Stimulated activated CD4-positive, alpha-beta T cell treated with anti-CD3 and anti-CD28 coated beads, Interleukin-1b, Interleukin-23, amount 100 ng/mL, for 24 hours (primary cell): ENCODE data around the gene MAP3K3.

Source experiments
- DNase-seq, 4 experiments: peaks; one replicate each; pipeline ENCODE4 v3.0.0-alpha.2; 2020; ENCODE audit warnings: low read depth in 4 of 4, low spot score in 1 of 4

The MAP3K3 gene

DNA sequence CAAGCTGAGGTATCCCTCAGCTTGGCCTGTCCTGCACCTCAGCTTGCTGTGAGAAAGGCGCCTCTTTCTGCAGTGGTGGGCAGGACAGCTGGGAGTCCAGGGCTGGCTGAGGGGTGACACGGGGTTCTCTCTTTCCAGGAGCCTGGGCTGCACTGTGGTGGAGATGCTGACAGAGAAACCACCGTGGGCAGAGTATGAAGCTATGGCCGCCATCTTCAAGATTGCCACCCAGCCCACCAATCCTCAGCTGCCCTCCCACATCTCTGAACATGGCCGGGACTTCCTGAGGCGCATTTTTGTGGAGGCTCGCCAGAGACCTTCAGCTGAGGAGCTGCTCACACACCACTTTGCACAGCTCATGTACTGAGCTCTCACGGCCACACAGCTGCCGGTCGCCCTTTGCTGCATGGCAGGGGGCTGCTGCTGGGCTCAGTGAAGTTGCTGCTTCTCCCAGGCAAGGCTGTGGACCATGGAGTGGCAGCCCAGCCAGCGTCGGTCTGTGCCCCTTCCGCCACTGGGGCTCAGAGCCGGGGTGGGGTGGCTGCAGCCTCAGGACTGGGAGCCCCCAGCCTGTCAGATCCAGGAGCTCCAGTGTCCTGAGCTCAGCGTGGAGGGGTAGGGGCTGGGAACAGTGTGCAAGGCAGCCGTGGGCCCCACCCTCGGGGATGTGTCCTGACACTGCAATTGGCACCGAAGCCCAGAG, 71.3 kb downstream of the MAP3K3 start:
- DNase-seq: no peak

DNA sequence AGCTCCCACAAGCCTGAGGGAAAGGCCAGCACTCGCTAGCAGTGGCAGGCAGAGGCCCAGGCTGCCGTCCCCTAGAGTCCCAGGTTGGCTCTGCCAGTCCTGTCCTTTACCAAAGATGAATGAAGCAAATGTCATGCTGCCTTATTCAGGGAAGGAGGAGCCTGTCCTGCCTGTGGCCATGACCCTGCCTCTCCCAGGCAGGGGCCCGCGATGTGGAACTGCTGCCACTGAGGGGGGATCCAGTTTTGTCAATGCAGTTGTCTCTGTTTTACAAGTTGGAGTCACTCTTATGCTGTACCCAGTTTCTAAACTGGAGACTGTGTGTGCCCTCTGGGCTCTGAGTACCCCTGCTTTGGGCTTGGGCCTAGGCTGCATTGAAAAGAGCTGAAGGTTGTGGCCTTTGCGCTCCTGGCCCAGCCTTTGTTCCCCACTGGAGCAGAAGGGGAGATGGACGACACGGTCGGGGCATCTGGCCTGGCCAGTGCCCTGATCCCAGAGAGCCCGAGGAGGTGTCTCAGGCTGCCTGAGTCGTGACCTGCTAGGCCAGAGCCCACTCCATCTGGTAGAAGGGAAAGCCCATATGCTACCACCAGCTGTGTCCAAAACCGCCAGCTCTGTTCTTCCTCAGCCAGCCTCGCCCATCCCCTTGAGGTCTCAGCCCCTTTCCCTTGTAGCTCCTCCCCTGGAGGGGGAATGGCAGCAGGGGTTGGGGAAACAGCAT, 72.2 kb downstream of the MAP3K3 start:
- DNase-seq: no peak

DNA sequence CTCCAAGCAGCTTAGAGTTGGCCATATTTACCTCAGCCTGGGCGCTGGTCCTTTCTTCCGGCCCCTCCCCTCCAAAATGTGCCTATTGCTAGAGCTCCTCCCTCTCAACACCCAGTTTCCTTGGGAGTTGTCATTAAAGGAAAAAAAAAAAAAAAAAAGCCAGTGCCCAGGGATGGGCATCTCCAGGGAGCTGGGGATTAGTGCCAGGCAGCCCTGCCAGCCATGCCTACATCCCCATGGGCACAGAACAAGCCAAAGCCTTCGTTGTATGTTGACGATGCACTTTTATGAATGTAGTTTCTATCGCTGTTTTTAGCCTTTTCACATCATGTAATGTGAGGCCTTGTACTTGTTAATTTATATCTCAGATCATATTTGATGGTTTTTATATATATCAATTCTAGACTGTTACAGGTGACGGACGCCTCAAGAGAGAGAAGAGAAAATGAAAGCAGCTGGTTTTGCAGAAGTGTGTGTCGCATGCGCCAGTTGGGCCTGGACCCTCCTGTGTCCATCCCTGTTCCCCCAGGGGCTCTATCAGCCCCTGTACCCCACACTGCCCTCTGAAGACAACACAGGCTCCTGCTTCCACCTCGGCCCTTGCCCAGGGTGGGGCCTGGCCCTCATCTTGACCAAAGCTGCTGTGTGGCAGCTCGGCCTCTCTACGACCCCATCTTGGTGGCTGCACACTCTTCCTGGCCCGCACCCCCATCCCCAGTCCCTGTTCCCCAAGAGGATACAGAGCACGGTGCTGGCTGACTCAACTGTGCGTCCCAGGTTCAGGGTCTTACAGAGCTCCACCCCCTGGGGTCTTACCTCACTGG, 72.9 kb downstream of the MAP3K3 start:
- no peak for DNase-seq

DNA sequence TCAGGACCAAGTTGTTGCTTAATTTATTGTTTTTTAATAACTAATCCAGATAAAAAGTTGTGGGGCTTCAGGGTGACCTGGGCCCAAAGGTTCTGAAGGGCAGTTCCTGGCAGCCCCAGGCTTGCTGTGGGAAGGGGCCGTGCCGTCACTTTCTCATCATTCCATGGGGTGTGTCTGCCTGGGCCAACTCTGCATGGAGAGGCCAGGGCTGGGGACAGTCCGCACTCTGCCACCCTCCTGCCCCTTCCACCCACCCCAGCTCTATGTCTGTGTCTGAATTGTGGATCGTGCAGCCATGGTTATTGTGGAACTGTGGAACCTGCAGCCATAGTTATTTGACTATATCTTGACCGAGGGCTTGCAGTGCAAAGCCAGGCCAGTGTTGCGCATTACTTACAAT, 73.7 kb downstream of the MAP3K3 start:
- DNase-seq: no peak

DNA sequence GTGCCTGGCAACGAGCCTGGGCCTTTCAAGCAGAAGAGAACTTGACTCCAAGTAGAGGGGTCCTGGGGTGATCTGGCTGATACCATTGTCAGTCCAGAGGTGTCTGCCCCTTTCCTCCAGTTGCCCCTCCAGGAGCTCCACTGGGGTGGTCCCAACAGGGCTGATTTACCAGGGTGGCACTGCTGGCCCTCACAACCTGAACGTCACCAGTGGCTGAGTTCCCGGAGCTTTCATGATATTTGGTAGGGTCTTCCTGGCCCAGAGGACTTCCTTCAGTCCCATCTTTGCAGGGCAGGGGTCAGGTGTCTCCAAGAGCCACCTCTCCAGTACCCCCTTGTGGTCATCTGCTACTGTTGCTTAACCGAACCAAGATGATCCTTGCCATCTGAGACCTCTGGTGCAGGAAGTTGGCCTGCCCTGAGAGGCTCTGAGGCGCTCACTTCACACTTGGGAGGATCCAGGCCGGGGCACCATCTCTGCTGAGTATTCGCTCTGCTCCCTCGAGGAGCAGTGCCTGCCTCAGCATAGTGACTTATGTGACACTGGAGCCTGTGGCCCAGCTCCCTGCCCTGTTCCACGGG, 74.3 kb downstream of the MAP3K3 start:
- DNase-seq: no peak

DNA sequence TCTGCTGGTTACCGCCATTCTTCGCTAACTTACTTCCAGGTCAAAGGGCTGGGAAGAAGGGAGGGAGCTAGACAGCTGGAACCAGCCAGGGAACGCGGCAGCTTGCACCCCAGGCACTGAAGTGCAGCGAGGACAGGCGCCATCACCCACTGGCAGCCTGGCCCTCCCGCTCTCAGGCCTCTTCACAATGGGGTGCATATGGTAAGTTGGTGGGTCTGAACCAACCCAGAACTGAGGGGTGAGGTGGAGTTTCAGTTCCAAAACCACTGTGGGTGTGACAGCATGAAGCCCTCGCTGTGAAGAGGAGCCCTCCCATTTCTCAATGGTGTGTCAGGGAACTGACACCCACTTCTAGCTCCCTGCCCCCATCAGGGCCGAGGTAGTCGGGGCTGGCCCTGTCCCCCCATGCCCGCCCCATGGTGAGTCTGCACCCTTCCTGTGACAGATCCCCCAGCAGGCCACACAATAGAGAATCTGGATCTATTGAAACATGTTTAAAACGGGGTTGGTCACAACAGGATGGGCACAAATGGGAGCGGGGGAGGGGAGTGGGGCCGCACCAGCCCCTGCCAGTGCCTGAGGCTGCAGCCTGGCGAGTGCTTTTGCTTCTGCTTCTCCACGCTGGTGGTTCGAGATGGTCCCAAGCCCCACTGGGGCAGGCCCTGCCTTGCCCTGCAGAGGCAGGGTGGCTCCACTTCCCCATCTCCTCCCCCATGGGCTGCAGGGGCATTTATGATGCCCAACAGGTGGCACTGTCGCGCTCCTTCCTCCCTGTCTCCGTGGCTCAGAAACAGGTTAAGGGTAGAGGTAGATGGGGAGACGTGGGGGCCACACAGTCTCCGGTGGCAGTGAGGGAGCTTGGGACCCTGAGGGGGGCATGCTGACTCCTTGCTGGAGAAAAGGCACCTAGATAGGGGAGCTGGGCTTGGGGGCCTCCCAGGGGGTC, 75.4 kb downstream of the MAP3K3 start:
- DNase-seq: peak in 2 of 4 experiments; percentile 57 to 62

DNA sequence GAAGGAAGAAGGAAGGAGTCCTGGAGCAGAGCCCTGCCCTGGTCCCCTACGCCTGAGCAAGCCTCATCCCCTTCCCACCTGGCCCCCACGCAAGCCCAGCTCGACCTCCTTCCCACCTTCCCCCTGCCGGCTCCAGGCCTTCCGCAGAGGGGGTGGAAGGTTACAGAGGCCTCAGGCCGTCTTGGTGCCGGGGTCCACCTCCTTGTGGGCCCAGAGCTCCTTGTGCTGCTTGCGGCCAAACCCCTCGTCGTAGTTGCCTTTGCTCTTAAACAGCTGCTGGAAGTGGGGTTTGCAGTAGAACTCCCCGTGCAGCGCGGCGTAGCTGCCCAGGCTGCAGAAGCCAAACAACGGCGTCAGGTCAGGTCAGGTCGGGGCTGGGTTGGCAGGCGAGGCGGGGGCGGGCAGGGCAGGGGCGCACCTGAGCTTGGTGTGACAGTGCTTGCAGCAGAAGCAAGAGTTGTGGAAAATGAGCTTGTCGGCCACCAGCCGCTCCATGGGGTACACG, 76.2 kb downstream of the MAP3K3 start:
- no peak for DNase-seq

DNA sequence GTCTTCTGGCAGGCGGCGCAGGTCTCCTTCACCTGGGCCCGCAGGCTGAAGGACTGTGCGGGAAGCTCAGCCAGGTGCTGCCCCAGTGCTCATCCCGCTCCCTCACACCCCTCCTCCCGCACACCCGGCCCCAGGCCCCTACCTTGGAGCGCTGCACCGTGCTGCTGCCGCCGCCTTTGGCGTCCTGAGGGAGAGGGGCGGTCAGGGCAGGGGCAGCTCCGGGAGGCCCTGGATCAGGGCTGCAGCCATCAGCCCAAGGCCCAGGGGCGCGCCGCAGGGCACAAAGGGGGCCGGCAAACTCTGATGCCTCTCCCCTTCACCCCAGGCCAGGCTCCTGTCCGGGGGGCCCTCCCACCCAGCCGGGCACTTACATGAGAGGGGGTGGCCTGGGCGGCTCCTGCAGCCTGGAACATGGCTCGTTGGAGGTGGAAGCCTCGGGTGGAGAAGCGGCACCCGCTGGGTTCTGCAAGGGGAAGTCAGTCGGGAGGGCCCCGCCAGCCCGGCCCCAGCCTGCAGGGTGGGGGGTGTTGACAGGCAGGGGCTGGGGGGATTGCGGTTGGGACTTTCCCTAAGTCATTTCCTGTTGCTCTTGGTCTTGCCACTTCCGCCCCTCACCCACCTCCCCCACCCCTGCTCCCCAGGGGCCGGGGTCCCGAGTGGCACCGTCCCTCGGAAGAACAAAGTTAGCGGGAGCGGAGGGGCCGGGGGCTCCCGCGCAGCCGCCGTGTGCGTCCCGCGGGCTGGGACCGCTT, 76.8 kb downstream of the MAP3K3 start:
- DNase-seq: peak in 2 of 4 experiments; percentile 63 to 74

DNA sequence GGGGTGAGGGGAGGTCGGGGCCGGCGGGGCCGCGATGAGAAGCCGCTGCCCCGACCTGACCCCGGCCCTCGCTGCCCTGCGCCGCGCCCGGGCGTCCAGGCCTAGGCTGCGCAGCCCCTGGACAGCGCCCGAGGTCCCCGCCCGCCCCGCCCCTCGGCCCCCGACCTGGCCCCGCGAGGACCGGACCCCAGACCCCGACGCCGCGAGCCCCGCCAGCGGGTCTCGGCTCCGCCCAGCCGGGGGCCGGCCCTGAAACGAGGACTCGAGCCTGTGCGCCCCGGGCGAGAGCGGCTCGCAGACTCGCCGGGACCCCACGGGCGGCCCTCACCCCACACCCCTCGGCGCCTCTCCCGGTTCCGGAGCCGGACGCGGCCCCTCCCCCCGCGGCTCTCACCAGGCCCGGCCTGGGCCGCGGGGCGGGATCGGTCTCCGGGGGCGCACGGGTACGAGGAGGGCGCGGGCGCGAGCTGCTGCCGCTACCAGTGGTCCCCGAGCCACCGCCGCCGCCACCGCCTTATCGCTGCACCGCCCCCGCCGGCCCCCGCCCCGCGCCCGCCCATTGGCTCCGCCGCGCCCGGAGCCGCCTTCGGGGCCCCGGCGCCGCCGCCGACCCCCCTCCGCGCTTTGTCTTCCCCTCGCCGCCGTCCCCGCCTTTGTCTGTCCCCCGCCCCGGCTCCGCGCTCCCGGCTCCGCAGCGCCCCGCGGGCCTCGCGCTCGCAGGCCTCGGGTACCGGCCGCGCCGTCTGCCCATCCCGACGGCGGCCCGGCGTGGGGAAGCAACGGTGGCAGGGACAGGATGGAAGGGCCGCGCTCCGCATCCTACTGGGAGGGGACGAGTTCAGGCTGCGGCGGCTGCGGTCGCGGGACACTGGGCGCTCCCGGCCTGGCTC, 77.7 kb downstream of the MAP3K3 start, which contains the start of gene LIMD2:
Gene LIMD2, minus strand, starts transcription at position 488 of the 890 bp plus-strand sequence. CDS start 827 bp downstream, outside the sequence.
- peak in 3 of 4 experiments; percentile 67 to 74 (median 67) for DNase-seq

DNA sequence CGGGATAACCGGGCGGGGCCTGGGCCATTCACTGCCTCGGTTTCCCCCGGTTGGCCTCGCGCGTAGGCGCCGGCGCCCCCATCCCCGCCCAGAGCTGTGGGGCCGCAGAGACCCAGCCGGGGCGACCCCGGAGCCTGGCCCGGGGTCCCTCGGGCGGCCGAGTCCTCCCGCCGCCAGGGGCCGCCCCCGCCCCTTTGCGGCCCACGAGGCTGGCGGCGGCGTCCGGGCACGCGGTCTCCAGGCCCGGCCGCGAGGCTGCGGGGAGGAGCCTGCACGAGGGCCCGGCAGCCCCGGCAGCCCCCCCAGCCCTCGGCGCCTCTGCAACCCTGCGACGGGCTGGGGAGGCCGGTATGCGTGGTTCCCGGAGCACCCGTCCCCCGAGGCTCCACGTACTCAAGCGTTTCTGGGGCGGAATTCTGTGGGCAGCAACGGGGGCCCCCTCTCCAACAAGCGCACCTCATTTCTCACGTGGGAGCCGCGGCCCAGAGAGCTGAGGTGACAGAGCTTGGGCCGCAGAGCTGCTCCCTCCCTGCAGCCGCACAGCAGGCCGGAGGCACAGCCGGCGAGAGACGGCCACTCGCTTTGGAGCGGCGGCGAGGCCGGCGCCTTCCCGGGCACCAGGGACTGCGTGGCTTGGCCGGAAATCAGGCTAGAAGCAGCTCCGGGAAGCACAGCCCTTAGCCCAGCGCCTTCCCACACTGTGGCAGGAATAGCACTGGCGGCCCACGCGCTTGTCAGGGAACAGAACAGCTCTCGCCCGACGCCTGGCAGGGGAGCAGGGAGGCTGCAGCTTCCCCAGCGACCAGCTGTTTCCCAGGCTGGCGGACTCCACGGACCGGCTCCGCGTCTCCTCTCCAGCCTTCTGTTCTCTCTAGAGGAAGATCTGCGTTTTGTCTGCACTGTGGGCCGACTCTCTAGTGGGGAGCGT, 78.6 kb downstream of the MAP3K3 start:
- no peak for DNase-seq

DNA sequence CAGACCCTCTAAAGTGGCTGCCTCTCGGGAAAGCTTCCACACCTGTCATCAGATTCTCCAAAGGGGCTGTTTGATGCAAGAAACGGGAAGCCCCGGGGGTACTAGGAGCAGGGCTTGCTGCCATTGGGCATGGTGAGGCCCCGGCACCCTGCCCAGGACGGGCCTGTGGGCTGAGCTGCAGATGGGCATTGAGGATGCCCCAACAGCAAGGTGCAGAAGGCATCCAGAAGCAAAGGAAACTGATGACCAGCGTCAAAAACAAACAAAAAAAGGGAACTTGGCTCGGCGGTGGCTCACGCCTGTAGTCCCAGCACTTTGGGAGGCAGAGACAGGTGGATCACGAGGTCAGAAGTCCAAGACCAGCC, 79.2 kb downstream of the MAP3K3 start:
- DNase-seq: no peak

DNA sequence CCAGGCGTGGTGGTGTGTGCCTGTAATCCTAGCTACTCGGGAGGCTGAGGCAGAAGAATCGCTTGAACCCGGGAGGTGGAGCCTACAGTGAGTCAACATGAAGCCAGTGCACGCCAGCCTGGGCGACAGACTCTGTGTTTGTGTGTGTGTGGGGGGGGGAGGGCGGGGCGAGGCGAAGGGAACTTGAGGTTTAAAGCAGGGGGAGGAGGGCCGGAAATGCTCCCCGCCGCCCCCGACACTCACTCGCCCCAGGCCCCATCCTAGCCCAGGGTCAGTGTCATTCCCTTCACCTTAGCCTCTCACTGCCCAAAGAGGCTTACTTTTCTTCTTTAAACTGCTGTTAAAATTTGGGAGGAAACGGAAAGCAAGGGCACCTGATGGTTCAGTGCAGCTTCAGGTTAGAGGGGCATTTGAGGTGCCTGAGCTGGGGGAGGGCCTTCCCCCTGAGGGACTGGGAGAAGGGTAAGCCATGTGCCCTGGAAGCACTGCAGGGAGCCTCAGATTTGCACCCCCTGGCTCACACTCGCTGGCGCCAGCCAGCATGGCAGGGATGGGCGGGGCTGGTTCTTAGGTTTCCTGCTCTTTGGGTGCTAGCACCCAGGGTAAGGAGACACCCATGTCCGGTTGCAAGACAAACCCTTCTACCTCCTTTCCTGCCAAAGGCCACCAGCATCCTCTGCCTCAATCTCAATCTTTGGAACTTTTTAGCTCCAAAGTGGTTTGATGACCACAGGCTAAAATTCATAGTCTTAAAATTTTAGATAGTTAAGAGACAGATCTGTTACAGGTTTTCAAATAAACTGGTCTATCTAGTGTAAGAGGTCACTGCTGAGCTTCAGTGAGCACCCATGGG, 79.9 kb downstream of the MAP3K3 start:
- DNase-seq: peak in 2 of 4 experiments; percentile 58 to 69

DNA sequence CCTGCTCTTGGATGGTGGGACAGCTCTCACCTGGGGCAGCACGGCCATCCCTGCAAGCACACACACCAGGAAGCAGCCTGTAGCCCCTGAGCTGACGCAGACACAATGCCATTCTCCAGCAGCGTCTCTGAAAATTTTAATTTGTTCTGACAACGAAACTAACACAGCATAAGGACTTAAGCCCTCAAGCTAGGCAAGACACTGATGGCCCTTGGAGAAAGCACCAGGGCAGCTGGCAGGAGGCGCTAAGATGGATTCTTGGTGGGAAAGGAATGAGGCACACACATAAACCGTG, 80.5 kb downstream of the MAP3K3 start:
- no peak for DNase-seq

DNA sequence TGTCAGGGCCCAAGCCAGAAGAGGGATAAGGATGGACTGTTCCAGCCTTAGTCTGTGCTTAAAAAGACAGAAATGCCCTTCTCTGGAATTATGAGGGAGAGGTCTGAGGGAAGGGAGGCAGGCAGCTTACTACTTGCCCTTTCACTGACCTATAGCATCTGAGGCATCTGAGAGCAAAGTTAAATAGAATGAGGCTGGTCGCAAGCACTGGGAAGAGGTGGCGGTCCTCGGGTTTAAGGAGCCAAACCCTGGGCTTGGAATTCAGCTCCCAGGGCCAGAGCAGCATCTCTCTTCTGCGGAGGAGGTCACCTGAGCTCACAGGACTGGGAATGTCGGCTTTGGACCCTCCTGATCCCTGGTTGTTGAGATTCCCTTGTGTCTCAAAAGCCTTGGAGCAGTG, 80.8 kb downstream of the MAP3K3 start:
- no peak for DNase-seq

DNA sequence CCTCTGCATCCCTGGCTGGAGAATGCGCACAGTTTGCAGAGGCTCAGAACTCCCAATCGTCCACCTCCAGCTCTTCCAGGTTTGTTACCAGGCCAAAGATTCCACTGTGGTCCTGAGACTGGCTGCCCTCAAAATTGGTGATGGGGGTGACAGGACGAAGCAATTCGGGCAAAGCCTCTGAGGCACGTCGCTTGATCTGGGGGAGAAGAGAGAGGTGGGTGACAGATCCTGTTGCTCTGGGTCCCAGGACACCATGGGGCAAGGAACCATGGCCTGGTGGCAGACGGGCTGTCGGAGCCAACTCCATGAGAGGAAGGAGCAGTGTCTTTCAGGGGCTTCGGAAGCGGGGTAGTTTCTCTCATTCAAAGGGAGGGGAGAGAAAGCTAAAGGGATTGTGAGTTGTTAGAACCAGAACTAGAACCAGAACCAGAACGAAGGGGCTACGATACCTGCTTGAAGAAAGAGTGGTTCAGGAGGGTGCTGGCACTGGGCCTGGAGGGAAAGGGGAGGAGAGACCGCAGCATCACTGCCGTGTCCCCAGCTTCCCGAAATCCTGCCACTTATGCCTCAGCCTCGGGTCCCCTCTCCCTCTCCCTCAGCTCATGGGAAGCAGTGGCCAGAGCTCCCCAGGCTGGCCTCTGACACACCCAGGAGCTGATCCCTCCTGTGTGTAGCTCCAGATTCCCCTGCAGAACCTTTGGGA, 81.5 kb downstream of the MAP3K3 start:
- no peak for DNase-seq

DNA sequence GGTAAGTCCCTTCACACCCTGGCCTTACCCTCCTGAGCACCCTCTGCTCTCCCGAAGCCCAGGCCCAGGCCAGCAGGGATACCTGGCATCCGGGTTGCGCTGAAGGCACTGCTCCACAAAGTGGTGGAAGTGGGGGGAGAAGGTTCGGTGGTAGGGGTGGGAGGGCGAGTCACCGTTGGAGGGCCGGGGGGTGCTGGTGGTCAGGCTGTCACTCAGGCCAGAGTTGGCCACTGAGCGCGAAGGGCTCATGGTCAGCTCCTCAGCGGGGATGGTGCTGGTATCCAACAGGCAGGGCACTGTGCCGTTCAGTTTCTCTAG, 82.0 kb downstream of the MAP3K3 start:
- DNase-seq: no peak
